Epithelial cell of esophagus (primary cell): ENCODE measurements around the gene TUBA3E.
"Not testable (repeated sequence)": the region's sequence is repeated elsewhere in the genome, so short reads cannot be mapped to it uniquely, and the experiment has no call there.

Experiments used
- DNase-seq: peaks from one replicate; pipeline ENCODE4 v3.0.0; 2010; ENCODE audit warnings: low read depth
- H3K4me3 ChIP-seq: 2 replicates; pipeline ENCODE4 v1.5.1; 2011; ENCODE audit warnings: mild to moderate bottlenecking, low read length, control low read depth
- CTCF ChIP-seq: IDR thresholded peaks from 2 replicates; pipeline ENCODE4 v1.5.1; 2011; ENCODE audit warnings: low read depth, mild to moderate bottlenecking, low read length, control low read depth, inconsistent platforms; ENCODE audit not compliant: insufficient read depth; ENCODE audit errors: missing control alignments

TUBA3E gene

DNA sequence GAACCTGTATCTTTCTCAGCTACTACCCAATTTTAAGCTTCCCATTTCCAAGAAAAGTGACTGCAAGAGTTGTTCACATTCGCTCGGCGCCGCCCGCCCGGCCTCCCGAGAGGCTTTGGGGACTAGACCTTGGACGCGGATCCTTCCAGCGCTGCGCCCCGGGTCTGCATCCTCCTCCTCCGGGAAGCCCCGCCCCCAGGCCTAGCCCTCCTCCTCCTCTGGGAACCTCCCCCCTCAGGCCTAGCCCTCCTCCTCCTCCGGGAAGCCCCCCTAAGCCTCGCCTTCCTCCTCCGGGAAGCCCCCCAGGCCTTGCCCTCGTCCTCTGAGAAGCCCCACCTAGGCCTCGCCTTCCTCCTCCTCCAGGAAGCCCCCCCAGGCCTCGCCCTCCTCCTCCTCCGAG, 29.8 kb upstream of the TUBA3E start:
- DNase-seq, H3K4me3 ChIP-seq: not testable (repeated sequence)

DNA sequence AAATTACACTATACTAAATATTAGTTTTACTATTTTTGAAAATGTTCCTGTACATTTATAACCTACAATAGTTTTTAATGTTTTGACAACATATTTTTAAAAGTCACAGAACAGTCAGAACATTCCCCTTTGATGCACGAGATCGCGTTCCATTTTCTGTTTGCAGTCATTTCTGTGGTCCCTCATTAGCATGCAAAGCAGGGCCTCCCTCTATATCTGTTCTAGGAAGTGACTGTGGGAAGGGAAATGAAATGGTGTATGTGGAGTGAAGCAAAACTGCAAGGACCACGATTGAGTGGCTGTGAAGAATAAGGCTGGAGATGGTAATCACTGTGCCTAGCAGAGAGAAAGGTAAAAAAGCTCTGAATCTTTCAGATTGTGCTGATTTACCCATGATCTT, 24.3 kb upstream of the TUBA3E start:
- not testable (repeated sequence) for DNase-seq, H3K4me3 ChIP-seq

DNA sequence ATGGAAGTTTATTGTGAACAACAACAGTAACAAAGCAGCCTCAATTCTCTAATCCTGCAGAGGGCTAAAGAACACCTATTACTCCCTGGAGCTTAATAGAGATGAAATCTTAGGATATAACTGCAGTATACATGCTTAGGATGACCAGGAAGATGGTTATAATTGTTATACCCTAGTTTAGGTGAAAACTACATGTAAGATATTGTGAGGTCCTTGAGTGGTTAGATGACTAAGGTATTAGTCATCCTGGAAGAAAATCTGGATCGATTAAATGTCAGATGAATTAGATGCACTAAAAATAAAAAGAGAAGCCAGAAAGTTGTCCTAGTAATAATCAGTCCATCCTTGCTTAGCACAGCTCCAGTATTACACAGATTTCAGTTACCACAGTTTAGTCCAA, 22.3 kb upstream of the TUBA3E start:
- not testable (repeated sequence) for DNase-seq, H3K4me3 ChIP-seq

DNA sequence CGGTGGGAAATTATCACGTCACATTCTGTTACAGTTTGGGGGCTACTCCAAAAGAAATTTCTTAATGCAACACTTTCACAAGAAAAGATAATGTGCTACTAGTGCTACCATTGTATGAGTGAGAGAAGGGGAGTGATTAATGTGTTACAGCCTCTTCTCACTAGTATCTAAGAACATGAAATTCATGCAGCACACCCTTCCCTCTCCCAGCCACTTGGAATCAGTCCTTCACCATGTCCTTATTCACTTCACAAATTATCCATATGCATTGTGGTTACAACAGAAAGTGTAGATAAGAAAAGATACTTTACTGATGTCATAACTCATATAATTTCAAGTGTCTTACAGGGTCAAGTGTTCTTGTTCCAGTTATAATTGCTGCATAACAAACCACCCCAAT, 20.9 kb upstream of the TUBA3E start:
- DNase-seq, H3K4me3 ChIP-seq: not testable (repeated sequence)

DNA sequence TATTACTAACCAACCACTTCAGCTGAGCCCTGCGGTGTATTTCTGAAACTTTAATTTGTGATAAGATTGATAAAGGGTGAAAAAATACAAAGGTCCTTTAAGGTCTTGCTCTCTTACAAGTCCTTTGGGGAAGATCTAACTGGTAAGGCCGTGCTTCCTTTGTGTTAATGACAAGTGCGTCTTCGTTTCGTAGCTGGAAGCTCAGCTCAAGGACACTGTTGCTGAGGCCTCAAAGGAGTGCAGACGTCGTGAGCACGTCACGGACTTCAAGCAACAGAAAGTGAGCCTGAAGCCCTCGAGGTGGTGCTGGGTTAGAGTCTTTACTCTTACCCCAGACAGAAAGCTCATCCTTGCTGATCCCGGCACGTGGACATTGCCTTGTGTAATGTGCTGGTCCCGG, 8.8 kb upstream of the TUBA3E start:
- DNase-seq, H3K4me3 ChIP-seq: not testable (repeated sequence)

GRCh38 chr2:130203150-130203549, 4.9 kb upstream of the TUBA3E start:
- DNase-seq, H3K4me3 ChIP-seq: not testable (repeated sequence)

DNA sequence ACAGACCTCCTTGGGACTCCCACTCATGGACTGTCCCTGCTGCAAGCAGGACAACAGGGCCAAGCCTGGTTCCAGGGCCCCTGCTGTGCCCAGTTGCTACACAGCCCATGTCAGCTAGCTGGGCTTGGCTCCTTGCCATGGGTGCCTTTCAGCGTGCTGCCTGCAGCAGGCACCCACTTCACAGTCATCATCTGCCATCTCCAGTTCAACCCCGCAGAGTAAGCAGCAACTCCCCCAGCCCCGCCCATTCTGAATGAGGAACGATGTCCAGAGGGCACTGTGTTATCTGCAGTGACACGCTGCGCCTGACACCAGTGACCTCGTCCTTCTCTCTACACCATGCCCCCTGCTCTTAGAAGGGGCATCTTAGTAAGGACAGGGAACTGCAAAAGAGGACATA, 4.3 kb upstream of the TUBA3E start:
- not testable (repeated sequence) for H3K4me3 ChIP-seq

GRCh38 chr2:130196052-130196451, 2.2 kb downstream of the TUBA3E start:
- not testable (repeated sequence) for DNase-seq, H3K4me3 ChIP-seq

More for the DNA sequence above, 4.3 kb upstream of the TUBA3E start:
- not testable (repeated sequence) for DNase-seq

DNA sequence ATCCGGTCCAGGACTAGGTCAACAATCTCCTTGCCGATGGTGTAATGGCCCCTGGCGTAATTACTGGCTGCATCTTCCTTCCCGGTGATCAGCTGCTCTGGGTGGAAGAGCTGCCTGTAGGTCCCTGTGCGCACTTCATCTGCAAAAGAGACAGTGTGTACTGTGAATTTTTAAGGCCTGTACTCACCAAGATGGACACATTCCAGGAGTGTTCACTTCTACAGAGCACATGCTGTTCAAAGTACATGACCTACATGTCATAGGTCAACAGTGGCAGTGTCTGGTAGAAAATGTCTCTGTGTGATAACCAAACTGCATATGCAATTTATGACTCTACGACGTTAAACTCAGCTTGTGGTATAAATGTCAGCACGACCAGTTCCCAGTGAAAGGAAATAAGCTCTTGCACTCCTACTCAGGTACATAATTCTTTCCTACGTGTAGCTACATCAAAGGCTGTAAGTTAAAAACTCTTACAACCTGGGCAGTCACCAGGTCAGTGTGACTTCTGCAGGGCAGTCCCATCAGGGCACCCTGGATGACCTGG, 3.1 kb downstream of the TUBA3E start:
- not testable (repeated sequence) for H3K4me3 ChIP-seq, DNase-seq

GRCh38 chr2:130193824-130194223, 4.4 kb downstream of the TUBA3E start:
- not testable (repeated sequence) for H3K4me3 ChIP-seq, DNase-seq

DNA sequence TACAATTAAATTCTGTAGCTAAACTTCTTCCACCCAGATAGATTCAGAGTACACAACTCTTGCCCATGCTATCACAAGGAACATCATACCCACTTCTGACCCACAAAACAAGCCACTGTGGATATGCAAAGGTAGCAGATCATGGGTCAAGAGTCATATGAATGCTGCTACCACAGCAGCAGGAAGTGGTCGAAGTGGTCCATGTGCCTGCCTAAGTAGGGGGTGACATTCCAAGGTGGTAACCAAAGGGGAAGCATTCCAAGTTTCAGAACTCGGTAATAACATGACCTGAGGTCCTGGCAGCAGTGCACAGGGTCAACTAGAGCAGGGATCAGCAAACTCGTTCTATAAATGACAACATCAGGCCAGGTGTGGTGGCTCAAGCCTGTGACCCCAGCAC, 5.8 kb downstream of the TUBA3E start:
- DNase-seq, H3K4me3 ChIP-seq: not testable (repeated sequence)

DNA sequence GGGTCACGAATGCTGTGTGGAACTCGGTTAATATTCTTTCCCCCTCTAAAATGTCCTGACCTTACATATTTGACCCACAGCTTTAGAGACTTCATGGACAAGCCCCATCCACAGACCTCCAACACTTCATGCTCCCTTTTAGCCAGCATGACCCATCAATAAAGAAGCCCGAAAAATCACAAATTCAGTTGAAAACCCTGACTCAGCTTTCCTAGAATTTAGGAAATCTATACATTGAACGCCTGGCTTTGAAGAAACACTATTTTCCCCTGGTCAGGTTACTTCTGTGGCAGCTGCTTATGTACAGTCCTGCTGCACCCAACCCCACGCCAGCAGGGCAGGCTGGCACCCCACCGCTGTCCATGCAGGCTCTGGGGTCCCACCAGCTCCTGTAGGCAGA, 6.9 kb downstream of the TUBA3E start:
- H3K4me3 ChIP-seq, DNase-seq: not testable (repeated sequence)

DNA sequence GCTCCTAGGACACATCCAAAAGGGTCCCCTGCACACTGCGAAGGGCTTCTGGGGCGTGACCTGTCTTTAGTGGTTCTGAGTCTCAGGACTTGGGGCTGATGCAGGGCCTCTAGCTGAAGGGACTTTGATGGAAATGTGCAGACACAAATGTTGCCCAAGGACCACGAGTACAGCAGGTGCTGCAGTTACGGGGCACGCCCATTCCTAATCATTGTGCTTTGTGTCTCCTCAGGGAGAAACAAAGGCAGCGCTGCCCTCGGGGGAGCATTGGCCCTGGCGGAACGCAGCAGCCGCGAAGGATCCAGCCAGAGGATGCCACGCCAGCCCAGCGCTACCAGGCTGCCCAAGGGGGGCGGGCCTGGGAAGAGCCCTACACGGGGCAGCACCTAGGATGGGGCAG, 8.0 kb downstream of the TUBA3E start:
- no peak for TF ChIP-seq CTCF
- no peak overlapping the region for H3K4me3 ChIP-seq
- no peak for DNase-seq

- not testable (repeated sequence) for DNase-seq, H3K4me3 ChIP-seq
These were observed 9.3 kb downstream of the TUBA3E start for GRCh38 chr2:130188958-130189357.

DNA sequence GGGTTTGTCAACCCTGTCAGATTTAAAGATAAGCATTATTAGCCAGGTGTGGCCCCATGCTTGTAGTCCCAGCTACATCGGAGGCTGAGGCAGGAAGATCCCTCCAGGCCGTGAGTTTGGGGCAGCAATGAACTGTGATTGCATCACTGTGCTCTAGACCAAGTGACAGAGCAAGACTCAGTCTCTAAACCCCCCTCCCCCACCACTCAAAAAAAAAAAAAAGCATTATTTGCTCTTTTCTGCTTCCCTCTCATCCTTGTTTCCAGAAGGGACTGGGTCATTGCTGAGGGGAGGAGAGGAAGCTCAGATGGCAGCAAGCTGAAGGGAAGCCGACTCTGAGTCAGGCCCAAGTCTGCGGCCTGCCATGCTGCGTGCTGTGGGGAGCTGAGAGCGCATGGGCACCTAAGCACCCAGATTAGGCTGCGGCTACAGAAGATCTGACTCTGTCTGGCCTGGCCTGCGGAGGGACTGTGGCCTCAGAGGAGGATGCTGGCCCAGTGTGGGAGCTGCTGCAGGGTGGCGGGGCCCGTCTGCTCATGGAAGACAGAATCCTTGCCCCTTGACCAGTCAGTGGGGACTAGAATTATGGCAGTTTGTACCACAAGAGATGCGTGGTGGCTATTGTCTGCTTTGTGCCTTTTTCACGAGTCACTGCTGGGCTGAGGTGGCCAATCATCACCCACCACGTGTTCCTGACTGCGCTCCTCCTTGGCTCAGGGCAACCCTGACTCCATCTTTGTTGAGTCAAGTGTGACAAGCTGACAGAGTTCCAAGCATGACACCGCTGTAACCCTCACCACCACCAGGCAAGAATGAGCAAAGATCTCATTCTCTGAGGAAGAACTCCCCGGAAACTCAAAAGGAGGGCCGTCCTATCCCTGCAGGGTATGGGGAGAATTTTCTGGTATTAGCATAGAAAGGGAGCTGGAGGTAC, 10.1 kb downstream of the TUBA3E start:
- not testable (repeated sequence) for DNase-seq, H3K4me3 ChIP-seq
